Measurements from ENCODE around the gene KMT5B.

Gene KMT5B

DNA sequence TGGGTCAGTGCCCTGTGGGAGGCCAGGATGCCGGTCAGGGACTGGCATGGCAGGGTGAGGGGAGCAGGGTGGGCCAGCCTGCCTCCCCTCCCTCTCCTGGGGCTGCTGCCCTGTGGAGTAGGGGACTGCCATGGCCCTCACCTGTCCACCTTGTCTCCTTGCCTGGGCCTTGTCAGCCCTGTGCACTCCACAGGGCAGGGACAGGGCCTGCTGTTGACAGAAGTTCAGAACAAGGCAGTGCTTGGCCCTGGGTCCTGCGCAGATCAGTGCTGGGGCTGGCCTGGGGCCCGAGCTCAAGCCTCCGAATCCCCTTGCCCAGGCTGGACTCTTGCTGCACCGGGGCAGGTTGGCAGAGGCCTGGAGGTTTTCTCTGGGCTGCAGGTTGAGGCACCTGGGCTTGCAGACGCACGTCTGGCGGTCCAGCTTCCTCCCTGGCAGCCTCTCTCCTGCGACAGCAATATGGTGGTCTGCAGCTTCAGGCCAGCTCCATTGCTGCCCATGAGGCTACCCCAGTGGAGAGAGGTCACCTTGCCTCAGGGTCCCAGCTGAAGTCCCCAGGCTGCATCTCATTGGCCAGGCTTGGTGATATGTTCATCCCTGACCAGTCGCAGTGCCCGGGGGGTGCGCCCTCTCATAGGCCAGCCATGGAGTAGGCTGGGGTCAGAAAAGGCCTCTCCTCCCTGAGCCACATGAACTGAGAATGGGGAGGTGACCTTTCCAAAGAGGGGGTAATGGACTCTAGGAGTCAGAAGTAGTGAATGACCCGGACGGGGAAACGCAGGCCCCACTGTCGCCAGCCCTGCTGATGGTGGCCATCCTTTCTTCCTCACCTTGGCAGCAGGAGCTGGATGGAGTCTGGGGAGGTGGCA, 70.4 kb downstream of the KMT5B start:
- DNase-seq: no peak

DNA sequence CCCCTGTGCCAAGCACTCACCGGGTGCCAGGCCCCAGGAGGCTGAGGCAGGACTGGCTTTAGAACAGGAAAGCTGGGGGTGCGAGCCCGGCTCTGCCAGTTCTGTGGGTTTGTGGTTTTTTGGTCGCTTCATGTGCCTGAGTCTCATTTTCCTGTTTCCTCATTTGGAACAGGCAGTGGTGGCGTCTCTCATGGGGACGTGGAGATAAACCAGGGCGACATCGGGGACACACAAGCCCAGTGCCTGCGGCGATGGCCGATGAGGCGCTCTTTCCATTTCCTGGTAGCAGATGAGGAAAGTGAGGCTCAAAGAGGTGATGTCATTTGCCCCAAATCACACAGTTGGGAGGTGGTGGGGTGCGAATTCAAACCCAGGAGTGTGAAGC, 71.1 kb downstream of the KMT5B start:
- DNase-seq: no peak

- DNase-seq: no peak
These were observed 71.7 kb downstream of the KMT5B start for GRCh38 chr11:68141246-68142027.

- peak; percentile 32 for DNase-seq
These were observed 72.4 kb downstream of the KMT5B start for GRCh38 chr11:68140496-68141245.

GRCh38 chr11:68138237-68138636, 74.9 kb downstream of the KMT5B start:
- no peak for DNase-seq

DNA sequence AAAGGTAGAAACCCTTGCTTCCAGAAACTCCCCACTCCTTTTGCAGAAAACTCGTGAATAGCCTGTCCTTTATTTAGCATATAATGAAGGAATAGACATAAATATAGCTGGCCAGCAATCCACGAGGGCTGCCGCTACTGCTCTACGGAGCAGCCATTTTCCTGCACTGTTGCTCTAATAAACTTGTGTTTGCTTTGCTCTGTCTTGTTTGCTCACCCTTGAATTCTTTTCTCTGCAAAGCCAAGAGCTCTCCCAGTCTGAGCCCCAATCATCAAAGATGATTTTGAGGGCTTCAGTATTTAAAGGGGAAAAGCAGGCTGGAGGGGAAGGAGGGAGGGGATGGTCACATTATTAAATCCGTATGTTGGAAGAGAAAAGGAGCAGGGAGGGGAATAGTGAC, 75.3 kb downstream of the KMT5B start:
- DNase-seq: no peak

DNA sequence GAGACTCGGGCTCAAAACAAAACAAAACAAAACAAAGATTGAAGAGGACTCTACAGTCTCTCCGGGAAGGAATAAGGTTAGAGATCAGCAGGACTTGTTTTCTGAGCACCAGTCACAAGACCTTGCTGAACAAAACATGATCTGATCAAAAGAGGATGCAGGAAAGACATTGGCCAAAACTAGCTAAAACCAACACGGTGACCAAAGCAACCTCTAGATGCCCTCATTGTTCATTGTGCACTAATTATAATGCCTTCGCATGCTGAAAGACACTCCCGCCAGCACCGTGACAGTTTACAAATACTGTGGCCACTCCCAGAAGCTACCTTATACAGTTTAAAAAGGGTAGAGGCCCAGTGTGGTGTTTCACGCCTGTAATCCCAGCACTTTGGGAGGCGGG, 76.2 kb downstream of the KMT5B start:
- DNase-seq: no peak

DNA sequence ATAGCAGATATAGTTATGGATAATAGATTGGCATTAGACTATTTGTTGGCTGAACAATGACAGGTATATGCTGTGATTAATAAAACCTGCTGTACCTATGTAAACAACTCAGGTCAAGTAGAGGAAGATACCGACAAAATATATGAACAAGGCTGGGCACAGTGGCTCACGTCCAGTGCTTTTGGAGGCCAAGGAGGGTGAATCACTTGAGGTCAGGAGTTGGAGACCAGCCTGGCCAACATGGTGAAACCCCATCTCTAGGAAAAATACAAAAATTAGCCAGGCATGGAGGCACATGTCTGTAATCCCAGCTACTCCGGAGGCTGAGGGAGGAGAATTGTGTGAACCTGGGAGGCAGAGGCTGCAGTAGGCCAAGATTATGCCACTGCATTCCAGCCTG, 77.9 kb downstream of the KMT5B start:
- DNase-seq: no peak

DNA sequence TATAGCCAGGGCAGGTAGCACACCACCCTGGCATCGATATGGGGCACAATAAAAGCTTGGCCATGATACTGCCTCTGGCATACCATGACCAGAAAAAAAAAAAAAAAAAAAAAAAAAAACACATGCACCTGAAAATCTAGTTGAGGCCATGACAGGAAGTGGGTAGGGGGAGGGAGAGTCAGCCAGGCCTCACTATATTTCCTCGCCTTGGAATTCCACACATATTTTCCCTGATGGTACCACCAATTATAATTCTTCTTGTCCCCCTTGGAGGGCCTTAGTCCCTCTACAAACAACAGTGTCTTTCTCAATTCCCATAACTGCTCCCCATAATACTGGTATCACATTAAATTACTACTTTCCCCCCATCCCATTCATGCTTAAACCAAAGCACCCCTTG, 79.3 kb downstream of the KMT5B start:
- no peak for DNase-seq

- DNase-seq: no peak
These were observed 83.0 kb downstream of the KMT5B start for GRCh38 chr11:68130121-68130520.

- DNase-seq: no peak
These were observed 84.3 kb downstream of the KMT5B start for GRCh38 chr11:68128682-68129327.

DNA sequence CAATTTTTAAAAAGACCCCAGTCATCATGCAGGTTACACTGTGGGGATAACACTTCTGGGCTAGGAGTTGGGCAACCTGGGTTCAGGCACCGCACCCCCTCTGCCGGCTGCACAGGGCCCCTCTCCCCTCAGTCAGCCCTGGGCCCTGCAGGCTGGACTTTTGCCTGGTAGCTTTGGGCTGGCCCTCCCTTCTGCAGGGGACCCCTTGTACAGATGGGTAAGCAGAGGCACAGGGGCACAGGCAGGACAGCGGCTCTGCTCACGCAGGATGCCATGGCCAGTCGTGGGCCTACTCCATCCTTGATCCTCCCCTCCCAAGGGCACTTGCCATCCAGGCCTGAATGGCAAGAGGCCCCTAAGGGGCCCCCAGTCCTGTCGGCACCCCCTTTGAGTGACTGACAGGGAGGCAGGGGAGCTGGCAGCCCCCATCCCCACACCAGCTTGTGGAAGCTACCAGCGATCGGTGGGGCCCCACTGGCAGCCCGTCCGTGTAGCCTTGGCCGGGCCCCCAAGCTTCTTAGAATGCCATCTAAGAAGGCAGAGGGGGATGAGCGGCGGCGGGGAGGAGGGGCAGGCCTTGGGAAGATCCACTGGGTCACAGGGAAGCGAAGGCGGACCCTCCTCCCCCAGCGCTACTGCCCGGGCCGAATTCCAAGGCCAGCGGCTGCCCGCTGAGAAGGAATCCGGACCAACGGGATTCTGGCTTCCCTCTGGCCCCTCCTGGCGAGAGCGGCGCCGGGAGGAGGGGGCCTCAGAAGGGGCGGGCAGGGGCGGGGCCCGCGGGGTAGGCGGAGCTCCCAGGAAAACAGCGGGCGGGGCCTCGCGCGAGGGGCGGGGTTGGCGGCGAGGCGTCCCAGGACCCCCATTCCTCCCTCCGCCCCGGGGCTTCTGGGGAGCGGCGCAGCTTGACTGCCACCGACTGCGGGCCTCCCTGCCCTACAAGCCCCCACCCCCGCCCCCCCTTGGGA, 85.1 kb downstream of the KMT5B start:
- no peak for DNase-seq

- DNase-seq: no peak
These were observed 87.9 kb downstream of the KMT5B start for GRCh38 chr11:68125164-68125563.

DNA sequence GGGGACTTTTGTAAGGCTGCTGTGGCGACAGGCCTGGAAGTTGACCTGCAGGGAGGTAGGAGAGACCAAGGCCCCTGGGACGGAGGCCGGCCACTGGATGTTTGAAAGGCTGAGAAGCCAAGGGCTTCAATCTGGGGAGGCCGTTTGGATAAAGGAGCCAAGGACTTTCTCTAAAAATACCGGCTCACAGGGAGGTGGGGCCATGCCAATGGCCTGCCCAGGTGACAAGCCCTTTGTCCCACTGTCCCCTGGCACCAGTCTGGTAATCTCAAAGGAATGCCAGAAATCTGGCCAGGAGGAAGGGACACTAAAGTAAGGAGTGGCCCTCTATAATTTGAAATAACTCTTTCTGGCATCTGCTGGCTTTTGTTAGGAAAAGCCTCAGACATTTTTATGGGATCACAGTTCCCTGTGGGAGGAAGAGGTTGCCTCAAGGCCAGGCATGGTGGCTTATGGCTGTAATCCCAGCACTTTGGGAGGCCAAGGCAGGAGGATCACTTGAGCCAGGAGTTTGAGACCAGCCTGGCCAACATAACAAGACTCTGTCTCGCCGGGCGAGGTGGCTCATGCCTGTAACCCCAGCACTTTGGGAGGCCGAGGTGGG, 90.1 kb downstream of the KMT5B start:
- no peak for DNase-seq

DNA sequence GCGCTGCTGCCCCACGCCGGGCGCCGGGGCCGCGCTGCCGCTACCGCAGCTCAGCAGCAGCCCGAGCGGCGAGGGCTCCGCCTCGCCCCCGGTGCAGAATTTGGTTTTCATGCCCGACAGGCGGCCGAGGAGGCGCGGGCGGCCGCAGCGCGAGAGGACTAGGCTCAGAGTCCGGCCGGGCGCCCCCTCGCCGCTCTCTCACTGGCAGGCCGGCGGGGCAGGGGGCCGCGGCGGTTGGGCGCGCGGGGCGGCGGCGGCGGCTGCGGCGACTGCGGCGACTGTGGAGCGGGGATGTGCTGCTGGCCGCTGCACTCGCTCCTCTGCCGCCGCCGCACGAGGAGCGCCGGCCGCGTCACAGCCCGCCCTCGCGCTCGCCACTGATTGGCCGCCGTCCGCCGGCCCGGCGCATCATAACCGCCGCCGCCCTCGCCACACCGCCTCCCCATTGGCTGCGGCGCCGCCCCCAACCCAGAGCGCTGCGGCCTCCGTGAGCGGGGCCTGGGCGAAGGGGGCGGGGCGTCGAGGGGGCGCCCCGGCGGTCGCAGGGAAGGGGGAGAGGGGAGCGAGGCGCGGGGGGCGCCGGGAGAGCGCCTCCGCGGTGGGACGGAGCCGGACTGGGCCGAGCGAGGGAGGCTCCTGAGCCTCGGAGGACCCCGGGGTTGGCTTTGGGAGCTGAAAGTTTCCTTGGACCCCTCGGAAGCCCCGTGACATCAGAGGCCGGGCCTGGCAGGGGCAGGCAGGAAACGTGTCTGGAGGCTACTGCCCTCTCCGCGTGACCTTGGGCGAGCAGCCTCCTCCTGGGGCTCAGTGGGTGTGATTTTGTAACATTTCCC, 91.8 kb downstream of the KMT5B start, which contains the start of gene CHKA:
CHKA (minus strand) TSS at position 322 of the 833 bp plus-strand sequence; CDS start at position 111, 211 bp downstream.
- DNase-seq: peak; percentile 85

DNA sequence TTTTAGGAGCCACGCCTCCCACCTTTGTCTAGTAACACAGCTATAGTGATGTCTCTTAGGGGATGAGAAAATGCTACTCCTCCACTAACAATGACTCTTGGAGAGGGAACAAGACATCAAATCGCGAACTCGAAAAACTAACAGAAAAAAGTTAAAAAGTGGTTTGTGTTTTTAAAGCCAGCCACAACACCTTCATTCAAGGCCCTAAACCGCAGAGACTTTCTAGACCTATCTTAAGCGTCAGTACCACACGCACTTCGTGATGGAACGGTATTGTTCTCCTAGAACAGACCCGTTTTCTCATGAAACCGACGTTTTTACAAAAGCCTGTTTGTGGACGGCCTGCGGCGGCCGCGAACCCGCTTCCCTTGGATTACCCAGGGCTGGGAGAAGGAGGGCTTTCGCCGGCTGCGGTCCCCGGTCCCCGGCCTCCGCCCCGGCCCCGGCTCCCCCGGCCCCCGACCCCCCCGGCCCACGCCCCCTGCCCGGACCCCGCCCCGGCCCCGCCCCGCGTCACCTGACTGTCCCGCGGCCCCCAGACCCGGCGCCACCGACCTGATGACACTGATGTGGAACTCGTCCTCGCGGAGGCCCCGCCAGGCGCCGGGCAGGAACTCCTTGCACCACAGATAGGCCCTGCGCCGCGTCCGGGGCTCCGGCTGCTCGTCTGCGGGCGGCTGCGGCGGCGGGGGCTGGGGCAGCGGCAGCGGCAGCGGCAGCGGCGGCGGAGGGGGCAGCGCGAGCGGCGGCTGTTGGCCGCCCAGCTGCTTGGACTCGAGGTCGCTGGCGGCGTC, 92.6 kb downstream of the KMT5B start:
- peak; percentile 12 for DNase-seq

DNA sequence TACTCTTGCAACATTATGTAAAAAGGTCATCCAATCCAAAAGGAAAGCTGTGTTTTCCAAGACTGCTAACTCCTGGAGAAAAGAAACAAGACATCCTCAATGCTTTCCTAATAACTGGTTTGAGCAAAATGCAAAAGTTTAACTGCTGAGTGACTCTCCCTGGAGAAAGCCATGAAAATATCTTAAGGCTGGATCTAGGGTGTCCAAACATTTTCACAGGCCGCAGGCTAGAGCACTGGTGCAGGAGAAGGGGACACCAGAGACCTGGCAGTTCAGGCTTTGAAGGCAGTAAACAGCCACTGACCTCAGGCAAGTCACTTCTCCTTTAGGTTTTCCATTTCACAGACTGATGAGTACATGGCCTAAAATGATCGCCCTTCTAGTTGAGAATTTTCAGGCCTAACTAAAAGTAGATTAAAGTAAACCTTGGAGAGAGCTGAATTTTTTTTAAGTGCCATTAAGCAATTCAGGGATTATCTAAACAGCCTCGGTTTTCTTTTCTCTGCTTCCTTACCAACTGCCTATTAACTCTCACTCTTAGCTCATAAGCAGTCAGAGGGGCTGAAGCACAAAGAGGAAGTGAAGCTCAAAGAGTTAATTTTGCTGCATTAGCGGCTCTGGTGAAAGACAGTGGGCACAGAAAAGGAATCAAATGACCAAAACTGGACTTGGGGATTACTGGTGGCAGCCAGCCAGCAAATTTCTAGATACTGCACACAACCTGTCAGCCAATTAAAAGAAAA, 94.2 kb downstream of the KMT5B start:
- no peak for DNase-seq

- DNase-seq: no peak
These were observed 95.1 kb downstream of the KMT5B start for GRCh38 chr11:68117853-68118470.

Measured in NCI-H2171 treated with DMSO at 0.1 percent for 48 hours (cell line).